Measurements from ENCODE around the gene PLET1.

The PLET1 gene

DNA sequence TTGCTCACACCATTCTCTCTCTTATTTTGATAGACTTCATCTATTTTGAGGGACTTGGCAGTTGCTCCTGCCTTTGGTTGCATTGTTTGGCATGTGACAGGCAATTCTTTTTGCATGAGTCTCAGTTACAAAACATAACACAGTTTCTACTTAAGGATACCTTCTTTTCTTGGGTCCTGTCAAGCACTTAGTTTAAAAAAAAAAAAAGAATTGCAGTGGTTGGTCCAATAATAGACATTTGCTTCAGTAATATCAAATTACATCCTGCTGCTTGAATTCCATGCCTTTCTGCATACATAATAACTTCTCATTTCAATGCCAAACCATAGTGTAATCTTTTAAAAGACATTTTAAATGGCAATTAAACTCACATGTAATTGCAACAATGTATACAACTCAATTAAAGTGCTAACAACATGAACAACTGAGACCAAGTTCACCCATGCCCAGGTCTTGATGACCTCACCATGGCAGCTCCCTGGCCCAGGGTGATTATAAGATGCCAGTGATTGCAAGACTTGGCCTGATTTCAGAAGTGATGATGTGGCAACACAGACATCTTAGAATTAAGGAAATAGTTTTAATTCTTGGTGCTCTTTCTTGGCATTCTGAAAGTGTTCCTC, 32.2 kb upstream of the PLET1 start:
- TF ChIP-seq, protein P1, sequence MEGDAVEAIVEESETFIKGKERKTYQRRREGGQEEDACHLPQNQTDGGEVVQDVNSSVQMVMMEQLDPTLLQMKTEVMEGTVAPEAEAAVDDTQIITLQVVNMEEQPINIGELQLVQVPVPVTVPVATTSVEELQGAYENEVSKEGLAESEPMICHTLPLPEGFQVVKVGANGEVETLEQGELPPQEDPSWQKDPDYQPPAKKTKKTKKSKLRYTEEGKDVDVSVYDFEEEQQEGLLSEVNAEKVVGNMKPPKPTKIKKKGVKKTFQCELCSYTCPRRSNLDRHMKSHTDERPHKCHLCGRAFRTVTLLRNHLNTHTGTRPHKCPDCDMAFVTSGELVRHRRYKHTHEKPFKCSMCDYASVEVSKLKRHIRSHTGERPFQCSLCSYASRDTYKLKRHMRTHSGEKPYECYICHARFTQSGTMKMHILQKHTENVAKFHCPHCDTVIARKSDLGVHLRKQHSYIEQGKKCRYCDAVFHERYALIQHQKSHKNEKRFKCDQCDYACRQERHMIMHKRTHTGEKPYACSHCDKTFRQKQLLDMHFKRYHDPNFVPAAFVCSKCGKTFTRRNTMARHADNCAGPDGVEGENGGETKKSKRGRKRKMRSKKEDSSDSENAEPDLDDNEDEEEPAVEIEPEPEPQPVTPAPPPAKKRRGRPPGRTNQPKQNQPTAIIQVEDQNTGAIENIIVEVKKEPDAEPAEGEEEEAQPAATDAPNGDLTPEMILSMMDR (IDR thresholded peaks at IDR 0.05; ENCODE audit: low read depth, low read length) = no peak
- peak; percentile 77 for DNase-seq (ENCODE audit: extremely low read depth, low read depth)

- no peak for DNase-seq (ENCODE audit: extremely low read depth, low read depth)
- TF ChIP-seq, protein P1 (IDR thresholded peaks at IDR 0.05; ENCODE audit: low read depth, low read length) = no peak
These were observed 31.5 kb upstream of the PLET1 start for GRCh38 chr11:112292188-112292587.

DNA sequence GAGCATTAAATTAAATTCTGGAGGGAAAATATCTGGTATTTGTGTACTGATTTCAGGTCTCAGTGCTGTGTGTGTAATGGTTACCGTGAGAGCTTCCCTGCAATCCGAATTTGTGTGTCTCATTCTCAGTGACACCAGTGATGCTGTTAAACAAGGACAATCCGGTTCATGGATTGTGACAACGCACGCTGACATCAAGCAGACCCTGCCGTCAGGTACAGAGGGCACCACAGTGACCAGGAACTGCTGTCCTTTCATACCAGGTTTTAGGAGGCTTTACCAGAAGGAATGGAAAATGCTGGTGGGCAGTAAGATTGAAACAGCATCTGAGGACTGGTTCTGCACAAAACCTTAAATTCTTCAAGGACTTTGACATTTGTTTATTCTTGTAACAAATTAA, 30.5 kb upstream of the PLET1 start:
- TF ChIP-seq, protein P1 (IDR thresholded peaks at IDR 0.05; ENCODE audit: low read depth, low read length) = no peak
- no peak for DNase-seq (ENCODE audit: extremely low read depth, low read depth)

- no peak for DNase-seq (ENCODE audit: extremely low read depth, low read depth)
- TF ChIP-seq, protein P1 (IDR thresholded peaks at IDR 0.05; ENCODE audit: low read depth, low read length) = no peak
These were observed 29.8 kb upstream of the PLET1 start for GRCh38 chr11:112290493-112290850.

DNA sequence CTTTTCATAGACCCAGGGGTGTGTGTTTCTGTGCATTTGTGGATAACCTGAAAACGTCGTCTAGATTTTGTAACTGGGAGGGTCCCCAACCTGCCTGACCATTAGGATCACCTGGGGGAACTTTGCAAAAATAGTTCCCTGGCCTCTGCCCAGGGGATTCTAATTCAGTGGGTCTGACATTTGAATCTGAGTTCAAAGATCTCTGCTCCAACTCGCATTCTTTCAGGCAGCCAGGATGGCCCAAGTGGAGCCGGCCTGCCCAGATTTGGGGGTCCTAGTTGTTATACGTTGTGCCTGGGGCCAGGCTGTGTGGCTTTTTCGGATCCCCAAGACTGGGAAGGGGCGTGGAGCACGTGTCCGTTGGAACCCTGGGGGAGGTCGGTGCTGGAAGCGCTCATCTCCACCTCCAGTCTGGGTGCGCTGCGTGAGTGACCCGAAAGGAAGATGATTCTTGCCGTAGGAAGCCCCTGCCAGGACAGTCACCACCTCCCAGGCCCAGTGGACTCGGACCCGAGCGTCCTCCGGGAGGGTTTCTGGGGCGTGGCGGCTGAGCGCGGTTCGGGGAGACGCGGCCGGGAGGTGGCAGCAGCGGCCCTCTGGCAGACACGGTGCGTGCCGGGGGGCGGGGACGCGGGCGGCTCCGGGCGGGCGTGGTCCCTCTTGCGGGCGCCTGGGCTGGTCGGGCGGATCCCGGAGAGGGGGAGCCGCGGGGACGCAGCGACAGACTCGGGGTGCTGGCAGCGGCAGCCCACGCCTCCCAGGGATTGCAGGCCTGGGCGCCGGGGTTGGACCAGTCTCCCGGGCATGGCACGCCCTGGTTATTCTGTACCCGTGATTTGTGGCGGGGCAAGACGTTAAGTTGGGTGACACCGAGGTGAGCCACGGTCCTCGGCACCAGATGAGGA, 29.2 kb upstream of the PLET1 start:
- TF ChIP-seq, protein P1 (IDR thresholded peaks at IDR 0.05; ENCODE audit: low read depth, low read length) = peak; percentile 65
- peak; percentile 34 for DNase-seq (ENCODE audit: extremely low read depth, low read depth)

- no peak for DNase-seq (ENCODE audit: extremely low read depth, low read depth)
- TF ChIP-seq, protein P1 (IDR thresholded peaks at IDR 0.05; ENCODE audit: low read depth, low read length) = no peak
These were observed 27.4 kb upstream of the PLET1 start for GRCh38 chr11:112288021-112288420.

DNA sequence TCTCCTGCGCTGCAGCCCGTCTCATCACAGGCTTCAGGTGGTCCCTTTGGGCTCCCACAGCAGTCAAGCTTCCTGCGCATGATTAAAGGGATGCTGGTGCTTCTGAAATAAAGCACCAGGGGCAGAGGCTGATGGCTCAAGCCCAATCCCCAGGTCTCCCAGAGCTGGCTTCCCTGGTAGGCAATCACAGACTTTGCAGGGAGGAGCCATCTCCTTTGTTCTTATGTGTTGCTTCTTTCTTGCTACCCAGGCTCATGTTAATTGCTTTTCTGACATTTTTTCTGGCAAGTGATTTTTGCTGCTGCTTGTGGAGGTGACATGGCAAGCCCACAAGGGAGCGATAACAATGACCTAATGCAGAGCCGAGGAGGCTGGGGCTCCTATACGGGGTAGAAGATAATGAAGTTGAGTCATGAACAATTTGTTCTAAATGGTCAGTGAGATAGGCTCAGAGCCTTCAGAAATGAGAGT, 25.2 kb upstream of the PLET1 start:
- TF ChIP-seq, protein P1 (IDR thresholded peaks at IDR 0.05; ENCODE audit: low read depth, low read length) = no peak
- DNase-seq (ENCODE audit: extremely low read depth, low read depth) = no peak

Data from AG09319 (cell line).